Measurements from ENCODE around the gene PRKCD. TPM values are rescaled to one million over a fixed set of nuclear protein-coding genes. Genes with fewer than 3 reads are reported as not detected.

PRKCD gene
- total RNA-seq, 2 experiments from 2014 or later, result 13.3 to 108 TPM

DNA sequence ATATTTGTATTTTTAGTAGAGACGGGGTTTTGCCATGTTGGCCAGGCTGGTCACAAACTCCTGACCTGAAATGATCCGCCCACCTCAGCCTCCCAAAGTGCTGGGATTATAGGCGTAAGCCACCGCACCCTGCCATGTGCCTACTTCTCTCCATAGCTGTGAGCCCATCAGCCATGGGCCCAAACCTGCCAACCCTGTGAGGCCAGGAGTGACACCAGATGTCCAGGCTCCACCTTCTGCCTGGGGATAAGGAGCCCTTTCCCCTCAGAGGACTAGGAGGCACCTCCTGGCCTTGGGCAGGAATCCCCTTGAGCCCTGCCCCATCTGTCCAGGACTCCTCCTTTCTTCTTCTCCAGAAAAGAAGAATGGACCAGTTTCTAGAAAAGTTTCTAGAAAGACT, 16.6 kb upstream of the PRKCD start:
- Histone ChIP-seq H3K27ac (ENCODE audit: low read depth, low read length, poor library complexity, severe bottlenecking) (no peak overlapping the region), H3K36me3 (ENCODE audit: insufficient read depth, low read length) (no peaks in the 10 kb centered on the region), H3K4me1 (ENCODE audit: insufficient read depth, low read length, poor library complexity, severe bottlenecking) (peaks cover 16% of the 10 kb centered on the region), H3K9me3 (ENCODE audit: low read length) (no peaks in the 10 kb centered on the region), H2AFZ (ENCODE audit: low read length) (no peak overlapping the region), H3K9me2 (ENCODE audit: insufficient read depth, low read length) (no peaks in the 10 kb centered on the region), H4K20me1 (ENCODE audit: insufficient read depth, low read length) (no peaks in the 10 kb centered on the region), H3K4me3 (ENCODE audit: low read depth, low read length, poor library complexity, severe bottlenecking) (no peak overlapping the region), H3K79me2 (ENCODE audit: insufficient read depth, low read depth, low read length) (no peaks in the 10 kb centered on the region), H3K4me2 (ENCODE audit: low read length) (no peak overlapping the region)
- POLR2A ChIA-PET, result no interaction called here
- intact Hi-C loops (cut with micrococcal nuclease; ENCODE audit: unreplicated experiment), result no loop called here
- CTCF ChIA-PET (ENCODE audit: unreplicated experiment), result no interaction called here
- DNase-seq (ENCODE audit: low spot score), result no peak
- no TSS peak for BruUV-seq (replicated peaks)
- TF ChIP-seq EZH2phosphoT487 (IDR thresholded peaks at IDR 0.05; ENCODE audit: borderline replicate concordance, low read depth, low read length) (no peak), CTCF (conservative IDR thresholded peaks at IDR 0.05; ENCODE audit: low read length) (no peak)

GRCh38 chr3:53144862-53145712, 15.9 kb upstream of the PRKCD start:
- ChIA-PET POLR2A (interaction anchor here (0.5 kb wide), 1 partner anchor 211 kb away, joined by 5 read pairs; no protein-coding TSS in a partner anchor), CTCF (ENCODE audit: unreplicated experiment) (interaction anchor here (1.5 kb wide), 1 partner anchor 21 kb away, joined by 5 read pairs; no protein-coding TSS in a partner anchor)
- BruUV-seq (replicated peaks), result no TSS peak
- Histone ChIP-seq H2AFZ (ENCODE audit: low read length) (no peak overlapping the region), H3K4me1 (ENCODE audit: insufficient read depth, low read length, poor library complexity, severe bottlenecking) (peaks cover 12% of the 10 kb centered on the region), H3K9me3 (ENCODE audit: low read length) (no peaks in the 10 kb centered on the region), H3K27ac (ENCODE audit: low read depth, low read length, poor library complexity, severe bottlenecking) (no peak overlapping the region), H3K4me3 (ENCODE audit: low read depth, low read length, poor library complexity, severe bottlenecking) (no peak overlapping the region), H4K20me1 (ENCODE audit: insufficient read depth, low read length) (no peaks in the 10 kb centered on the region), H3K9me2 (ENCODE audit: insufficient read depth, low read length) (no peaks in the 10 kb centered on the region), H3K36me3 (ENCODE audit: insufficient read depth, low read length) (no peaks in the 10 kb centered on the region), H3K79me2 (ENCODE audit: insufficient read depth, low read depth, low read length) (no peaks in the 10 kb centered on the region), H3K4me2 (ENCODE audit: low read length) (no peak overlapping the region)
- no peak for DNase-seq (ENCODE audit: low spot score)
- intact Hi-C loops (cut with micrococcal nuclease; ENCODE audit: unreplicated experiment), result no loop called here
- no peak for TF ChIP-seq EZH2phosphoT487 (IDR thresholded peaks at IDR 0.05; ENCODE audit: borderline replicate concordance, low read depth, low read length)
- TF ChIP-seq CTCF (conservative IDR thresholded peaks at IDR 0.05; ENCODE audit: low read length), result no peak

GRCh38 chr3:53145713-53146080, 15.3 kb upstream of the PRKCD start:
- no peaks in the 10 kb centered on the region for H4K20me1 ChIP-seq (ENCODE audit: insufficient read depth, low read length)
- ChIA-PET CTCF (ENCODE audit: unreplicated experiment) (interaction anchor here (1.5 kb wide), 1 partner anchor 20 kb away, joined by 5 read pairs; no protein-coding TSS in a partner anchor), POLR2A (no interaction called here)
- no peak overlapping the region for H3K4me3 ChIP-seq (ENCODE audit: low read depth, low read length, poor library complexity, severe bottlenecking)
- H3K79me2 ChIP-seq (ENCODE audit: insufficient read depth, low read depth, low read length), result no peaks in the 10 kb centered on the region
- H3K27ac ChIP-seq (ENCODE audit: low read depth, low read length, poor library complexity, severe bottlenecking), result no peak overlapping the region
- peaks cover 8% of the 10 kb centered on the region for H3K4me1 ChIP-seq (ENCODE audit: insufficient read depth, low read length, poor library complexity, severe bottlenecking)
- intact Hi-C loops (cut with micrococcal nuclease; ENCODE audit: unreplicated experiment), result no loop called here
- TF ChIP-seq CTCF (conservative IDR thresholded peaks at IDR 0.05; ENCODE audit: low read length), result no peak
- TF ChIP-seq EZH2phosphoT487 (IDR thresholded peaks at IDR 0.05; ENCODE audit: borderline replicate concordance, low read depth, low read length), result no peak
- H3K4me2 ChIP-seq (ENCODE audit: low read length), result no peak overlapping the region
- H3K9me3 ChIP-seq (ENCODE audit: low read length), result no peaks in the 10 kb centered on the region
- H3K9me2 ChIP-seq (ENCODE audit: insufficient read depth, low read length), result no peaks in the 10 kb centered on the region
- no peaks in the 10 kb centered on the region for H3K36me3 ChIP-seq (ENCODE audit: insufficient read depth, low read length)
- H2AFZ ChIP-seq (ENCODE audit: low read length), result no peak overlapping the region
- no peak for DNase-seq (ENCODE audit: low spot score)
- BruUV-seq (replicated peaks), result no TSS peak
